Nephron progenitor cell (in vitro differentiated cells): ENCODE data around the gene AURKA.
A peak's percentile ranks its signal among the peaks of the same experiment; 100 is the strongest.
"Not testable (repeated sequence)": the region's sequence is repeated elsewhere in the genome, so short reads cannot be mapped to it uniquely, and the experiment has no call there.

Experiments
- DNase-seq: peaks from one replicate; pipeline ENCODE4 v3.0.0; 2021
- H3K27ac Mint-ChIP-seq: 2 replicates; pipeline ENCODE4 v1.8.0; 2021; ENCODE audit warnings: mild to moderate bottlenecking, moderate library complexity, mixed read lengths
- H3K27me3 Mint-ChIP-seq: 2 replicates; pipeline ENCODE4 v1.8.0; 2021; ENCODE audit warnings: mild to moderate bottlenecking, low read depth, mixed read lengths; ENCODE audit not compliant: poor library complexity
- H3K36me3 Mint-ChIP-seq: 2 replicates; pipeline ENCODE4 v1.8.0; 2021; ENCODE audit warnings: low read depth, mixed read lengths
- H3K4me1 Mint-ChIP-seq: 2 replicates; pipeline ENCODE4 v1.8.0; 2021; ENCODE audit warnings: mixed read lengths
- H3K4me3 Mint-ChIP-seq: 2 replicates; pipeline ENCODE4 v1.8.0; 2021; ENCODE audit warnings: mild to moderate bottlenecking, moderate library complexity, mixed read lengths
- H3K9me3 Mint-ChIP-seq: 2 replicates; pipeline ENCODE4 v1.8.0; 2021; ENCODE audit warnings: mild to moderate bottlenecking, moderate library complexity, mixed read lengths
- TF ChIP-seq, protein P1 (sequence below): fragments of 200-600 bp; sonication (generic); IDR thresholded peaks from 2 replicates; pipeline ENCODE4 v1.5.0; 2021; ENCODE audit warnings: antibody characterized with exemption

The AURKA gene

DNA sequence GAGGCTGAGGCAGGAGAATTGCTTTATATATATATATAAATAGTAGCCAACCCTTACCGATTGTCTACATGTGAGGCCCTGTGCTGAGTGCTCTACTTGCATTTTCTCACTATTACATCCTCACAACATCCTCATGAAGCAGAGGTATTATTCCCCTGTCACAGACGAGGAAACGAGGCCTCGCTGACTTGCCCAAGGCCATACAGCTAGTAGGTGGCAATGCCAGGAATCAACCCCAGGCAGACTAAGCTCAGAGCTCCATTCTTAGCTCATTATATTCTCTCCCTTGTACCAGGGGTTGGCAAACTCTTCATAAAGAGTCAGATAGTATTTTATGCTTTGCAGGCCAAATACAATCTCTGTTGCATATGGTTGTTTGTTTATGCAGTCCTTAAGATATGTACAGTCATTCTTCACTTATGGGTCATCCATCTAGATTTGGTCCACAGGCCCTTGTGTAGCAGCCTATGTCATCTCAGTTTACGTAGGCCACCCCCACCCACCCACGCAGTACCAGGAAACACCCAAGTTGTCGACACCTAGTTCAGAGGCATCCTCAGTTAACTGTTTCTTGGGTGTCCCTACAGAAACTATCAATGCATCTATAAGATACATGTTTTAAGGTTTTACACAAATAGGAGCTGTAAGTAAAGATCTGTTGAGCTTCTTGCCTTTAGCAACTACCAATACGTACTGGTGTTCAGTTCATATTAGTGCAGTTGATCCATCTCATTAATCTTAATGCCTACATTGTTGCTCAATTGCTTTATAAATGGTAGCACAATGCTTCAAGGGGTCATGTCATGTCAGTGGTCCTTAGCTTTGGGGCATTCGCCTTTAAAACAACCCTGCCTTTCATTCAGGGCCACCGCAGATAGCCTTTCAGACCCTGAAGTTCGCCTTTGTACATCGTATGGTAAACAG lies 23.1 kb upstream of the AURKA start:
- H3K9me3 Mint-ChIP-seq: no peaks in the 10 kb centered on the region
- H3K27ac Mint-ChIP-seq: no peak overlapping the region
- DNase-seq: no peak
- peaks cover 19% of the 10 kb centered on the region for H3K36me3 Mint-ChIP-seq
- TF ChIP-seq, protein P1, sequence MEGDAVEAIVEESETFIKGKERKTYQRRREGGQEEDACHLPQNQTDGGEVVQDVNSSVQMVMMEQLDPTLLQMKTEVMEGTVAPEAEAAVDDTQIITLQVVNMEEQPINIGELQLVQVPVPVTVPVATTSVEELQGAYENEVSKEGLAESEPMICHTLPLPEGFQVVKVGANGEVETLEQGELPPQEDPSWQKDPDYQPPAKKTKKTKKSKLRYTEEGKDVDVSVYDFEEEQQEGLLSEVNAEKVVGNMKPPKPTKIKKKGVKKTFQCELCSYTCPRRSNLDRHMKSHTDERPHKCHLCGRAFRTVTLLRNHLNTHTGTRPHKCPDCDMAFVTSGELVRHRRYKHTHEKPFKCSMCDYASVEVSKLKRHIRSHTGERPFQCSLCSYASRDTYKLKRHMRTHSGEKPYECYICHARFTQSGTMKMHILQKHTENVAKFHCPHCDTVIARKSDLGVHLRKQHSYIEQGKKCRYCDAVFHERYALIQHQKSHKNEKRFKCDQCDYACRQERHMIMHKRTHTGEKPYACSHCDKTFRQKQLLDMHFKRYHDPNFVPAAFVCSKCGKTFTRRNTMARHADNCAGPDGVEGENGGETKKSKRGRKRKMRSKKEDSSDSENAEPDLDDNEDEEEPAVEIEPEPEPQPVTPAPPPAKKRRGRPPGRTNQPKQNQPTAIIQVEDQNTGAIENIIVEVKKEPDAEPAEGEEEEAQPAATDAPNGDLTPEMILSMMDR: no peak
- peaks cover 8% of the 10 kb centered on the region for H3K4me1 Mint-ChIP-seq
- H3K4me3 Mint-ChIP-seq: no peak overlapping the region
- H3K27me3 Mint-ChIP-seq: peaks cover 11% of the 10 kb centered on the region

DNA sequence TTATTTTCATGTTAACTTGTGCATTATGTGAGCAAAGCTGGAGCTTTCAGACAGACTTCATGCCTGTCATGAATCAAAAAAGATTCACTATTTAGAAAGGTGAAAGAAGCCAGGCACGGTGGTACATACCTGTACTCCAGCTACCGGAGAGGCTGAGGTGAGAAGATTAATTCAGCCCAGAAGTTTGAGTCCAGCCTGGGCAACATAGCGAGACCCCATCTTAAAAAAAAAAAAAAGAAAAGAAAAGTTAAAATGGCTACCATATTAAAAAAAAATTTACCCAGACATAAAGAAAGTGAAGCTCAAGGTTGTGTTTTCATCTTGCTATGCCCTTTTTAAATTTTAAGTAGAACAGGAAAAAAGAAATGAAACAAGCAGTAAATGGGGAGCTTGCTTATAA lies 20.9 kb upstream of the AURKA start:
- TF ChIP-seq, protein P1: no peak
- H3K4me3 Mint-ChIP-seq: no peak overlapping the region
- peaks cover 7% of the 10 kb centered on the region for H3K27me3 Mint-ChIP-seq
- peaks cover 25% of the 10 kb centered on the region for H3K36me3 Mint-ChIP-seq
- no peak for DNase-seq
- no peaks in the 10 kb centered on the region for H3K9me3 Mint-ChIP-seq
- H3K27ac Mint-ChIP-seq: peak overlapping the region; percentile 62
- peaks cover under 1% of the 10 kb centered on the region for H3K4me1 Mint-ChIP-seq

DNA sequence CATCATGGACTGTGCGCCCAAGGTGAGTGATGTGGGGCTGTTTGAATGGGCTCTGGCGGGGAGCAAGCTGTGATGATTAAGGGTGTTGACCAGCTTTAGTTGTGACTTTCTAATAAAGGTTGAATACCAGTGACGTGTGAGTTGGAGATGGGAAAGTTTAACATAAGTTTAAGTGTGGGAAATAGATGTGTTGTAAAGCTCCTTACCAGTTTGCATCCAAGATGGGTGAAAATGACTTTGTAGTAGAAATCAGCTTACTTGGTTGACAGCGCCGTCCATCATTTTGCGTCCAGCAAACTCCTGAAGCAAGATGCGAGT lies 20.4 kb upstream of the AURKA start:
- Mint-ChIP-seq H3K9me3 (no peaks in the 10 kb centered on the region), H3K27ac (peak overlapping the region; percentile 18), H3K36me3 (peaks cover 30% of the 10 kb centered on the region), H3K4me3 (no peak overlapping the region), H3K4me1 (no peaks in the 10 kb centered on the region), H3K27me3 (peaks cover 4% of the 10 kb centered on the region)
- DNase-seq: no peak
- TF ChIP-seq, protein P1: no peak

DNA sequence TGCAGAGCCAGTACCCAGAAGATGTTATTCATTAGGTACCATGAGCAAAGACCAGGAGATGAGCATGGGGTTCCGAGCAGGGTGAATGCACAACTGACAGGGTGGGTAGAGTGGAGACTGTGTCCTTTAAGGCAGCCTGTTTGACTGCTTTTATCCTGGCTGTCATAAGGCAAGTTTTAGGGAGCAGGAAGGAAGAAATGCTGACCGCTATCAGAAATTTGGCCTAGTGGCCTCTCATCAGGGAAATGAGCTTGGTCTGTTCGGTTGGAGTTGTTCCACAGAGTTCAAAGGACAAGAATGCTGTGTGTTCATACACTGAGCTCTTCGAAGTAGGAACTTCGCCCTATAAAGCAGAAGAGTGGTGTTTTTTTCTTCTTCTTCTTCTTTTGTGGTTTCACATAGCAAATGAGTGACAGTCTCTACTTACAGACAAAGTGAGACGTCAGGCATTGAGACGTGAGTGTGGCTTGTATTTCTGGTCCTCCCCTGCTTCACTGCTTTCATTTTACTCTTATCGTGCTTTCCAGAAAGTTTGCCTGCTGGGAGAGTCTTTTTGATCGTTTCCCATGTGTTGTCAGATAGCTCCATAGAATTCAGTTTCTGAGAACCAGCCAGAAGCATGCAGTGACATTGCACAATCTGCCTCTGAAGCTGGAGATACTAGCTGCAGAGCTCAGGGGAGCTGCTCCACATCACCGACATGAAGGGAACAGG lies 19.9 kb upstream of the AURKA start, which contains the start of gene CASS4:
Gene CASS4, plus strand, starts transcription at position 502 of the 714 bp plus-strand sequence. Its CDS starts 199 bp downstream, at position 701.
- Mint-ChIP-seq H3K36me3 (peaks cover 30% of the 10 kb centered on the region), H3K4me3 (no peak within 1 kb of the TSS), H3K27ac (peak within 1 kb of the TSS; percentile 62), H3K4me1 (no peaks in the 10 kb centered on the region), H3K27me3 (peaks cover 4% of the 10 kb centered on the region), H3K9me3 (no peaks in the 10 kb centered on the region)
- TF ChIP-seq, protein P1: no peak
- DNase-seq: no peak

DNA sequence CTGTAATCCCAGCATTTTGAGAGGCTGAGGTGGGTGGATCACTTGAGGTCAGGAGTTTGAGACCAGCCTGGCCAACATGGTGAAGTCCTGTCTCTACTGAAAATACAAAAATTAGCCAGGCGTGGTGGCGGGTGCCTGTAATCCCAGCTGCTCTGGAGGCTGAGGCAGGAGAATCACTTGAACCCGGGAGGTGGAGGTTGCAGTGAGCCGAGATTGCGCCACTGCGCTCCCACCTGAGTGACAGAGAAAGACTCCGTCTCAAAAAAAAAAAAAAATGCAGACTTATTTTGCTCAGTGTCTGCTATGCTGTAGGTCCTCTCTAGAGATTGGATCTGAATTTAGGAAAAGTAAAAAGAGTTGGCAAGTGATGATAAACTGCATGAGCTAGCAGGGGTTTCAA lies 19.3 kb upstream of the AURKA start:
- H3K27me3 Mint-ChIP-seq, H3K4me3 Mint-ChIP-seq, H3K4me1 Mint-ChIP-seq, H3K27ac Mint-ChIP-seq, H3K9me3 Mint-ChIP-seq, DNase-seq: not testable (repeated sequence)
- peaks cover 37% of the 10 kb centered on the region for H3K36me3 Mint-ChIP-seq

DNA sequence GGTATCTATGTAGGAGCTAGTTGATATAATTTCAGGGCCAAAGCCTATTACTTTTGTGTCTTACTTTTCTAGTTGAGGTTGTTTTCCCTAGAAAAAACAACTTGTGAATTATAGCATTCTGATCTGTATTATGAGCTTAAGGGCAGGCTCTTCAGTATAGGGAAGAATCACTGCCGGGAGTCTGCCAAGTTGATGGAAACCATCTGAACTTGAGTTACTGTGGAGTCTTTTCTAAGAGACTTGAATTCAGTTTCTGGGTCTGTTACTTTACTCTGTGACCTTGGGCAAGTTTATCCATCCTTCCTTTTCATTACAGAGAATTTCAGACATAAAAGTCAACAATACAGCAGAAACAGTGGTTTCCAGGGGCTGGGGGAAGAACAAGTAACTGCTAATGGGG lies 17.9 kb upstream of the AURKA start:
- Mint-ChIP-seq H3K27me3 (peaks cover 4% of the 10 kb centered on the region), H3K4me1 (no peaks in the 10 kb centered on the region), H3K4me3 (no peak overlapping the region), H3K27ac (no peak overlapping the region), H3K9me3 (no peaks in the 10 kb centered on the region), H3K36me3 (peaks cover 49% of the 10 kb centered on the region)
- TF ChIP-seq, protein P1: no peak
- no peak for DNase-seq
